Measurements from ENCODE around the gene MACO1.
"Not testable (repeated sequence)": the region's sequence is repeated elsewhere in the genome, so short reads cannot be mapped to it uniquely, and the experiment has no call there.

Gene MACO1

DNA sequence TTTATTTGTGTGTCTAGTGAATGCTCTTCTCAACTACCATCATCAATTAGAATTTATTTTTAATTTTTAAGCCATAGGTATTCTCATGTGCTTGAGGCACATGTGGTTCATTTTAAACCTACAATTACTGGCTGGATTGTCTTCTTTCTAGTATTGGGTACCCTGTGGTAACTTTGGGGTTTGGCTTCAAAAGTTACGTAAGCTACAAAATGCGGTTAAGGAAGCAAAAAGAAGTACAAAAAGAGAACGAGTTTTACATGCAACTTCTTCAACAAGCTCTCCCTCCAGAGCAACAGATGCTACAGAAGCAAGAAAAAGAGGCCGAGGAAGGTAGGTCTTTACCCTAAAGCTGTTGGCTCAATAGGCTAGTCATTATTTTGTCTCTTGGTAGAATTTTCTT, 25.8 kb downstream of the MACO1 start:
- Histone ChIP-seq H3K27ac (no peak overlapping the region), H3K4me3 (no peak overlapping the region)
- DNase-seq (ENCODE audit: low spot score) = no peak
- TF ChIP-seq, protein P1, sequence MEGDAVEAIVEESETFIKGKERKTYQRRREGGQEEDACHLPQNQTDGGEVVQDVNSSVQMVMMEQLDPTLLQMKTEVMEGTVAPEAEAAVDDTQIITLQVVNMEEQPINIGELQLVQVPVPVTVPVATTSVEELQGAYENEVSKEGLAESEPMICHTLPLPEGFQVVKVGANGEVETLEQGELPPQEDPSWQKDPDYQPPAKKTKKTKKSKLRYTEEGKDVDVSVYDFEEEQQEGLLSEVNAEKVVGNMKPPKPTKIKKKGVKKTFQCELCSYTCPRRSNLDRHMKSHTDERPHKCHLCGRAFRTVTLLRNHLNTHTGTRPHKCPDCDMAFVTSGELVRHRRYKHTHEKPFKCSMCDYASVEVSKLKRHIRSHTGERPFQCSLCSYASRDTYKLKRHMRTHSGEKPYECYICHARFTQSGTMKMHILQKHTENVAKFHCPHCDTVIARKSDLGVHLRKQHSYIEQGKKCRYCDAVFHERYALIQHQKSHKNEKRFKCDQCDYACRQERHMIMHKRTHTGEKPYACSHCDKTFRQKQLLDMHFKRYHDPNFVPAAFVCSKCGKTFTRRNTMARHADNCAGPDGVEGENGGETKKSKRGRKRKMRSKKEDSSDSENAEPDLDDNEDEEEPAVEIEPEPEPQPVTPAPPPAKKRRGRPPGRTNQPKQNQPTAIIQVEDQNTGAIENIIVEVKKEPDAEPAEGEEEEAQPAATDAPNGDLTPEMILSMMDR (IDR thresholded peaks at IDR 0.05) = no peak

DNA sequence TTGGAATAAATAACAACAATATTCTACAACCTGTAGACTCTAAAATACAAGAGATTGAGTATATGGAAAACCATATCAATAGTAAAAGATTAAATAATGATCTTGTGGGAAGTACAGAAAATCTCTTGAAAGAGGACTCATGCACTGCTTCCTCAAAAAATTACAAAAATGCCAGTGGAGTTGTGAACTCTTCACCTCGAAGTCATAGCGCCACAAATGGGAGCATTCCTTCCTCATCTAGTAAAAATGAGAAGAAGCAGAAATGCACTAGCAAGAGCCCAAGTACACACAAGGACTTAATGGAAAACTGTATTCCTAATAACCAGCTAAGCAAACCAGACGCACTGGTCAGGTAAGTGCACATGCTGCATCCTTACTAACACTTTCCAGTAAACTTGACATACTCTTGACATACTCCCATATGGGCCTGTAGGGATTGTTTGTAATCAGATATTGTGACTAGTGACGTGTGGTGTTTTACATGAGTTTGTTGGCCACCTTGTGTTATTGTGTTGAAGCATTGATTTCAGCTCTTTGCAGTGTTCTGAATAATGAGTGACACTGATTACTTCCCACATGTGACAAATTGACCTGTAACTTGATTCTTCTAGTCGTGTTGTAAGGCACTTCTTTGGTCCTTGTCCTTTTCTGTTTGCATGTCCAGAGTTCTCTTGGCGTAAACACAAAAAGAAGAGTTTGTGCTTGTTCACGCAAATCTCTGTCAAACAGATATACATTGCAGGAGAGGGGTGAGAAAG, 28.0 kb downstream of the MACO1 start:
- DNase-seq (ENCODE audit: low spot score) = no peak
- H3K27ac ChIP-seq = no peak overlapping the region
- H3K4me3 ChIP-seq = no peak overlapping the region
- TF ChIP-seq, protein P1 (IDR thresholded peaks at IDR 0.05) = no peak

DNA sequence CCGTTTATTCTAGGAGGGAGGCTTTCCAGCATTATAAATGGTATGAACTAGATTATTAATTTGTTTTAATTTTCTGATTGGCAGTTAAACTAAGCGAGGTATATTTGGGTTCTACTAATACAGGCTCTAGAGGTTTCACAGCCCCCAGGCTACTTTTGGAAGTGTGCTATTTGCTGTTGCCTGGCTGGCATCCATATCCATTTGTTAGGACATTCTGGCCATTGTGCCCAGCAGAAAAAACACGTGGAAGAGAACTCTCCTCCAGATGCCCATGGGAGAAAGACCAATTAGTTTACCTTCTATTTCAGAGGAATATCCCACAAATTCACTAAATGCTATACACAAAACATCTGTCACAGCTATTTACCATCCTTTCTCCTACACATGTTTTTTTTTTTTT, 29.3 kb downstream of the MACO1 start:
- DNase-seq (ENCODE audit: low spot score) = no peak
- H3K4me3 ChIP-seq = no peak overlapping the region
- H3K27ac ChIP-seq = no peak overlapping the region
- TF ChIP-seq, protein P1 (IDR thresholded peaks at IDR 0.05) = no peak

DNA sequence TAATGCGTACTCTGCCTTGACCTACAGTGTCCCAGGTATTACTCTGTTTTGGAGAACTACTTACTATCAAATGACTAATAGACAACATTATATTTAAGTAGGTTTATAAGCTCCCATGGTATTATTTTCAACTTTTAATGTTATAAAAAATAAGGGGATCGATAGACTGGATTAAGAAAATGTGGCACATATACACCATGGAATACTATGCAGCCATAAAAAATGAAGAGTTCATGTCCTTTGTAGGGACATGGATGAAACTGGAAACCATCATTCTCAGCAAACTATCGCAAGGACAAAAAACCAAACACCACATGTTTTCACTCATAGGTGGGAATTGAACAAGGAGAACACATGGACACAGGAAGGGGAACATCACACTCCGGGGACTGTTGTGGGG, 30.1 kb downstream of the MACO1 start:
- H3K27ac ChIP-seq; DNase-seq (ENCODE audit: low spot score); H3K4me3 ChIP-seq: not testable (repeated sequence)

DNA sequence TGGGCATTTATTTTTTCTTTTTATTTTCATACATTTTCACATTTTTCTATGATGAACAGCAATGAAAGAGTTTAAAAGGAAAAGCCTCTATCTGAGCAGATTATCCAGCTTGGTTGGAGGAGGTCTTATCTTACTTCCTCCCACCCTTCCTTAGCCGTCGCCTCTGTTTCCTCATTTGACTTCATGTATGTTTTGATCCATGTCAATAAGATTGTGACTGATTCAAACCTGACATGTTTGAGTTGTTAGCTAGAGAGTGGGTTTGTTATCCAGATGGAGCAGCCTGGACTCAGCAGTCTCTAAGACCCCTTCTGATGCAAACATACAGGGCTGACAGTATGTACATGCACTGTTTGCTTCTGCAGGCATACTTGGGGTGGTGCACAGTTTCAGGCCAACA, 31.2 kb downstream of the MACO1 start:
- no peak overlapping the region for H3K4me3 ChIP-seq
- TF ChIP-seq, protein P1 (IDR thresholded peaks at IDR 0.05) = no peak
- no peak overlapping the region for H3K27ac ChIP-seq
- DNase-seq (ENCODE audit: low spot score) = no peak

DNA sequence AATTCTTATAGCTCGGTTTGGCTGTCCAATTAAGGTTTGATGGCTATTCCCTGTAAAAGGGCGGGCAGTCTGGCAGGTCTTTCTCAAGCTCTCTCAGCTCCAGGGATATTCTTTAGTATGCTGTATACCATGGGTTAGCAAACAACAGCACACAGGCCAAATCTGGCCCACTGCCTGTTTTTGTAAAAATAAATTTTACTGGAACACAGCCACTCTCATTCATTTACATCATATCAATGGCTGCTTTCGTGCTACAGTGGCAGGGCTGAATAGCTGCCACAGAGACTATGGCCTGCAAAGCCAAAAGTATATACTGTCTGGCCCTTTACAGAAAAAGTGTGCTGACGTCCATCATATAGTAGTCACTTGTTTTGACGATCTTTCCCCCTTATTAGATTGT, 32.0 kb downstream of the MACO1 start:
- H3K27ac ChIP-seq = no peak overlapping the region
- no peak for DNase-seq (ENCODE audit: low spot score)
- TF ChIP-seq, protein P1 (IDR thresholded peaks at IDR 0.05) = no peak
- no peak overlapping the region for H3K4me3 ChIP-seq

DNA sequence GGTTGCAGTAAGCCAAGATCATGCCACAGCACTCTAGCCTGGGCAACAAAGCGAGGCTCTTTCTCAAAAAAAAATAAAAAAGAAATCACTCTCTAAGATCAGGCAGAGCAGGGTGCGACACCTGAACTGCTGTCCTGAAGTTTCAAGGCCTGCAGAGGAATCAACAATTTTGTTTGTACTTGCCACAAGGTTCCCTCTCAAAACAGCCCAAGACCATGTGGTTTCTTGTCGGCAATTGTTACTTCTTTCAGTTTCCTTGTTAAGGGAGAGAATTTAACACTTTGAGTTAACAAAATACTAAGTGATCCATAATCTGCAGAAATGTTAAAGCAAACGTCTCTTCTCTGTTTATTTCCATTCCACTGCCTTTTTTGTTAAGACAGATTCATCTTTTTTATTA, 36.5 kb downstream of the MACO1 start:
- Histone ChIP-seq H3K27ac (no peak overlapping the region), H3K4me3 (no peak overlapping the region)
- TF ChIP-seq, protein P1 (IDR thresholded peaks at IDR 0.05) = no peak
- no peak for DNase-seq (ENCODE audit: low spot score)
